ENCODE results near the gene IQGAP1.
"Not testable (repeated sequence)": the region's sequence is repeated elsewhere in the genome, so short reads cannot be mapped to it uniquely, and the experiment has no call there.

Gene IQGAP1

DNA sequence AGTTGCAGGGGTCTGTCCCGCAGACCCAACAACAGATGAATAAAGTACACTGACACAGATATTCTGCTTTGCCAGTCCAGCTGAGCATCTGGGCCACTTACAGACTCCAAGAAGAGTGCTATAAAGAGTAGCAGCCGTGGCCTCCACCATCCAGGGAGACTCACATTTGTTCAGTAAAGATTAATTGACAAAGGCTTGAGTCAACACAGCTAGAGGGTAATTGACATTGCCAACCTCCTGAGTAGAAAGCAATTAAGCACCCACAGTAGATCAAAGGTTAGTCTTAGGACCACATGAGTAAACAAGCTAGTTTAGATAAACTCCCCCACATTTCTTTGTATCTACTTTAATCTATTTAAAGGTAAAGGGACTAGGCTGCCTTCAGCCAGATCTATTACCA, 125.4 kb downstream of the IQGAP1 start:
- H3K4me3 ChIP-seq (ENCODE audit: low read depth, low read length) = no peak overlapping the region
- TF ChIP-seq, protein P1, sequence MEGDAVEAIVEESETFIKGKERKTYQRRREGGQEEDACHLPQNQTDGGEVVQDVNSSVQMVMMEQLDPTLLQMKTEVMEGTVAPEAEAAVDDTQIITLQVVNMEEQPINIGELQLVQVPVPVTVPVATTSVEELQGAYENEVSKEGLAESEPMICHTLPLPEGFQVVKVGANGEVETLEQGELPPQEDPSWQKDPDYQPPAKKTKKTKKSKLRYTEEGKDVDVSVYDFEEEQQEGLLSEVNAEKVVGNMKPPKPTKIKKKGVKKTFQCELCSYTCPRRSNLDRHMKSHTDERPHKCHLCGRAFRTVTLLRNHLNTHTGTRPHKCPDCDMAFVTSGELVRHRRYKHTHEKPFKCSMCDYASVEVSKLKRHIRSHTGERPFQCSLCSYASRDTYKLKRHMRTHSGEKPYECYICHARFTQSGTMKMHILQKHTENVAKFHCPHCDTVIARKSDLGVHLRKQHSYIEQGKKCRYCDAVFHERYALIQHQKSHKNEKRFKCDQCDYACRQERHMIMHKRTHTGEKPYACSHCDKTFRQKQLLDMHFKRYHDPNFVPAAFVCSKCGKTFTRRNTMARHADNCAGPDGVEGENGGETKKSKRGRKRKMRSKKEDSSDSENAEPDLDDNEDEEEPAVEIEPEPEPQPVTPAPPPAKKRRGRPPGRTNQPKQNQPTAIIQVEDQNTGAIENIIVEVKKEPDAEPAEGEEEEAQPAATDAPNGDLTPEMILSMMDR (IDR thresholded peaks at IDR 0.05; ENCODE audit: borderline replicate concordance, insufficient read depth, low read depth, low read length) = no peak

- not testable (repeated sequence) for H3K4me3 ChIP-seq (ENCODE audit: low read depth, low read length)
Measured at GRCh38 chr15:90513893-90514292, 125.9 kb downstream of the IQGAP1 start.

GRCh38 chr15:90519688-90520087, 131.6 kb downstream of the IQGAP1 start:
- no peak overlapping the region for H3K4me3 ChIP-seq (ENCODE audit: low read depth, low read length)
- TF ChIP-seq, protein P1 (IDR thresholded peaks at IDR 0.05; ENCODE audit: borderline replicate concordance, insufficient read depth, low read depth, low read length) = no peak

- H3K4me3 ChIP-seq (ENCODE audit: low read depth, low read length) = no peak overlapping the region
- TF ChIP-seq, protein P1 (IDR thresholded peaks at IDR 0.05; ENCODE audit: borderline replicate concordance, insufficient read depth, low read depth, low read length) = no peak
Measured at GRCh38 chr15:90520365-90520764, 132.3 kb downstream of the IQGAP1 start.

GRCh38 chr15:90523373-90523772, 135.3 kb downstream of the IQGAP1 start:
- H3K4me3 ChIP-seq (ENCODE audit: low read depth, low read length) = no peak overlapping the region
- TF ChIP-seq, protein P1 (IDR thresholded peaks at IDR 0.05; ENCODE audit: borderline replicate concordance, insufficient read depth, low read depth, low read length) = no peak

GRCh38 chr15:90524018-90524803, 136.2 kb downstream of the IQGAP1 start:
- not testable (repeated sequence) for H3K4me3 ChIP-seq (ENCODE audit: low read depth, low read length)

DNA sequence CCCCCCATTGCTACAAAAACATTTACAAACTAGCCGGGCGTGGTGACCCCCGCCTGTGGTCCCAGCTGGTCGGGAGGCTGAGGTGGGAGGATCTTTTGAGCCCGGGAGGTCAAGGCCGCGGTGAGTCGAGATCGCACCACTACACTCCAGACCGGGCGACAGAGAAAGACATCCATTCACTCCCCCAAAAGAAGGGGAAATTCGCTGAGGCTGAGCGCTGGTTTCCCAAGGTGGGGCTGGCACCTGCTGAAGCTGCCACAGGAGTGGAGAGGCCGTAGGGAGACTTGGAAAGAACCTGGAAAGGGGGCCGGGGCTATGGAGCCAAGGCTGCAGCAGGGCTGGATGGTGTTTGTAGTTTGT, 140.9 kb downstream of the IQGAP1 start:
- TF ChIP-seq, protein P1 (IDR thresholded peaks at IDR 0.05; ENCODE audit: borderline replicate concordance, insufficient read depth, low read depth, low read length) = no peak
- peak overlapping the region; percentile 90 for H3K4me3 ChIP-seq (ENCODE audit: low read depth, low read length)

DNA sequence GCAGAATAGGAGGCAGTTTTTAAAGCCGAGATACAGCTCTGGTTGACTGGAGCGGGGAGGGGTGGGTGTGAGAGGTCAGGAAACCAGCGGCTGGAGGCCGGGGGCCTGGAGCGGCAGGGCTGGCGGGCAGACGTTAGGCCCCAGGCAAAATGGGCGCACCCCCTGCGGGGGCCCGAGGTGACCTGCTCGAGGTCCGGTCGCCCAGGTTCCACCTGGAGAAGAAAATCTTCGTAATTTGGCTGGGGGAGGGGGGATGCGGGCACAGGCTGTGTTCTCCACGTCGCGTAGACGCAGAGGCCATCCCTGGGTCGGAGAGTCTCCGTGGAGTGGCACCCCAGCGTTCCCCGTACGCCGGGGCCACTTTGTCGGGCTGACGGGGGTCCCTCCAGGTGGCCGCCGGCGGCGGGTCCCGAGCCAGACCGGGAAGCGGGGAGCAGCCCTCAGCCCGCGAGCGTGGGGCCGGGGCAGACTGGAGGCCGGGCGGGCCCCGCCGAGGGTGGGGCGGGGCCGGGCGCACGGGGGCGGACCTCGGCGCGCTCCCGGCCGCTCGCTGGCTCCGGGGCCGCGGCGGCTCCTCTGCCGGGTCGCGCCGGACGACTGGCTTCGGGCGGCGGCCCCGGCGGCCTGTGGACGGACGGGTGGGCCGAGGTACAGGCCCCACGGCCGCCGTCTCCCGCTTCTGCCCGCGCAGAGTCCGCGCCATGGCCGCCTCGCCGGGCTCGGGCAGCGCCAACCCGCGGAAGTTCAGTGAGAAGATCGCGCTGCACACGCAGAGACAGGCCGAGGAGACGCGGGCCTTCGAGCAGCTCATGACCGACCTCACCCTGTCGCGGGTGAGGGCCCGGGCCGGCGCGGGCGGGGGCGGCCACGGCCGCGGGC, 141.6 kb downstream of the IQGAP1 start, which contains the start of gene CRTC3:
TSS of gene CRTC3 (plus strand) at position 553 of the 879 bp plus-strand sequence. CDS start at position 702, 149 bp downstream.
- H3K4me3 ChIP-seq (ENCODE audit: low read depth, low read length) = peak within 1 kb of the TSS; percentile 90
- TF ChIP-seq, protein P1 (IDR thresholded peaks at IDR 0.05; ENCODE audit: borderline replicate concordance, insufficient read depth, low read depth, low read length) = peak; percentile 29; the same call in 1 of the 2 replicates

Data from GM12875 (cell line).